NT2/D1 (cell line): ENCODE data around the gene FAM234B.

Experiments
- DNase-seq: peaks from one replicate; pipeline ENCODE4 v3.0.0-alpha.2; 2011; ENCODE audit warnings: low read depth, low spot score
- H3K27me3 ChIP-seq: 2 replicates; pipeline ENCODE4 v1.6.0; 2011; ENCODE audit warnings: mild to moderate bottlenecking; ENCODE audit not compliant: insufficient read length, insufficient read depth
- H3K36me3 ChIP-seq: 2 replicates; pipeline ENCODE4 v1.6.1; 2011; ENCODE audit warnings: mild to moderate bottlenecking, low read length, mixed read lengths; ENCODE audit not compliant: insufficient read depth, insufficient read length
- H3K4me1 ChIP-seq: 2 replicates; pipeline ENCODE4 v1.5.1; 2011; ENCODE audit not compliant: insufficient read depth, insufficient read length
- H3K4me3 ChIP-seq: 2 replicates; pipeline ENCODE4 v1.5.1; 2011; ENCODE audit warnings: low read depth; ENCODE audit not compliant: insufficient read length
- H3K9ac ChIP-seq: 2 replicates; pipeline ENCODE4 v1.6.0; 2011; ENCODE audit warnings: low read depth; ENCODE audit not compliant: insufficient read length
- H3K9me3 ChIP-seq: 2 replicates; pipeline ENCODE4 v1.5.1; 2011; ENCODE audit warnings: mild to moderate bottlenecking, low read length; ENCODE audit not compliant: insufficient read depth
- SUZ12 ChIP-seq: IDR thresholded peaks from 2 replicates; pipeline ENCODE4 v1.6.1; 2011; ENCODE audit not compliant: insufficient read length, insufficient read depth; ENCODE audit errors: extremely low read depth
- YY1 ChIP-seq: IDR thresholded peaks from 2 replicates; pipeline ENCODE4 v1.6.1; 2011; ENCODE audit not compliant: insufficient read length, insufficient read depth
- ZNF274 ChIP-seq: IDR thresholded peaks from 2 replicates; pipeline ENCODE4 v1.6.1; 2011; ENCODE audit warnings: mild to moderate bottlenecking, low read depth, low read length

FAM234B gene

DNA sequence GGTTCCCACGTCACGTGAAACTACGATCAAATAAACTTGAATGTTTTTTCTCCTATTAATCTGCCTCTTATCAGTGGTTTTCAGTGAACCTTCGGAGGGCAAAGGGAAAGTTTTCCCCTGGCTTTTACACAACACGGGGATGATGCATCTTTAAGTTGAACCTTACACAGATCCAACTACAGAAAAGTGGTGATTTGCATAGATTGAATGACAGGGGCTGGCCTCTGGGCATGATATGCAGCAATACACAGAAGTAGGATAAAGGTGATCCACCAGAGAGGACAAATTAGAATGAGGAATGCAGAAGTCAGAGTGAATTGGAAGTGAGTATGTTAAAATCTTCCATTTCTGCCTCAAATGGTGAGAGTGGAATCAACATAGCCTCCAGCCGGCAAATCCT, 47.7 kb downstream of the FAM234B start:
- Histone ChIP-seq H3K4me1 (peaks cover 21% of the 10 kb centered on the region), H3K27me3 (no peaks in the 10 kb centered on the region), H3K36me3 (no peaks in the 10 kb centered on the region), H3K9me3 (no peaks in the 10 kb centered on the region), H3K4me3 (no peak overlapping the region), H3K9ac (no peak overlapping the region)
- TF ChIP-seq YY1 (no peak), ZNF274 (no peak)
- no peak for DNase-seq

DNA sequence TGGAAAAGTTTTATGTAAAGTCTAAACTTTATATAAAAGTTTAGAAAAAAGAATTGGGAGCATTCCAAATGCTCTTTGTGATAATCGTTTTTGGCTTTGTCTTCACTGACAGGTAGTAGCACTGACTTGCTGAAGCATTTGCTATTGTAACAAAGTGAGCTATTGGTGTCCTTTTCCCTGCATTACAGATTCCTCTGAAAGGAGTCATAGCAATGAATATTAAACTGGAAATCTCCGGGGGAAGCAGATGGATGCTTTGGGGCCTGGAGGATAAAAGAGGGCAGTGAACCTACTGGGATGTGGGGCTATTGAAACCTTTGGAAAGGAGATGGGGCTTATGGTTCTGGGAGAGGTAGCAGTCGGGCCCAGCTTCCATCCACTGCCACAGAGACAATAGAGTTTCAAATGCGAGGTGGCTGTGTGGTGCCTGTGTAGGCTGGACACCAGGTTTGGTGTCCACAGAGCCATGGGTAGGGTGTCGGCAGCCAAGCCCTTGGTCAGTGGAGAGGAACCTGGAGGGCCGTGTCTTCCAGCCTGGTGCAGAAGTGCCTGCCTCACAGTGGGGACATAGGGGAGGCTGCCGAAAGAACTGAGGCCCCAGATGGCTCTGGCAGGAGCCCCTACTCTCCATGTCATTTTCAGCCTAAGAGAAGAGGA, 49.1 kb downstream of the FAM234B start:
- TF ChIP-seq YY1, result no peak
- TF ChIP-seq SUZ12, result no peak
- no peak for TF ChIP-seq ZNF274
- H3K4me1 ChIP-seq, result peaks cover 13% of the 10 kb centered on the region
- no peaks in the 10 kb centered on the region for H3K36me3 ChIP-seq
- no peaks in the 10 kb centered on the region for H3K9me3 ChIP-seq
- no peak for DNase-seq
- H3K27me3 ChIP-seq, result no peaks in the 10 kb centered on the region
- no peak overlapping the region for H3K4me3 ChIP-seq
- H3K9ac ChIP-seq, result no peak overlapping the region

DNA sequence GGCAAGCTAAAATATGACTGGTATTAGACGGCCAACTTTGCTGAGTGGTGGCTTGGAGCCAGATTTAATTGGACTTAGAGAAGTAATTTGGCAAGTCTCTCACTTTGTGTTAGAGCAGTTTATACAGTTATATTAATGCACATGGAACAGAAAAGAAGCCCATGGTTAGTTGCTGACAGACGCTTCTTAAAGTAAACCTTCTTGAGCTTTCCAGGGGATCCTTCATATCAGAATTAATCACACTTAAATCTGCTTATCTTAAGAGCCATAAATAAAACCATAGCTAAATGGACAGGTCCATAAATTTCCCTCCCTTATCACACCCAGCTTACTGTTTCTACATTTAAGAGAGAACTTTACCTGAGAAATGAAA, 49.7 kb downstream of the FAM234B start:
- no peak overlapping the region for H3K9ac ChIP-seq
- H3K9me3 ChIP-seq, result no peaks in the 10 kb centered on the region
- H3K36me3 ChIP-seq, result no peaks in the 10 kb centered on the region
- TF ChIP-seq YY1 (no peak), ZNF274 (no peak), SUZ12 (no peak)
- H3K27me3 ChIP-seq, result no peaks in the 10 kb centered on the region
- peaks cover 10% of the 10 kb centered on the region for H3K4me1 ChIP-seq
- no peak for DNase-seq
- H3K4me3 ChIP-seq, result no peak overlapping the region

DNA sequence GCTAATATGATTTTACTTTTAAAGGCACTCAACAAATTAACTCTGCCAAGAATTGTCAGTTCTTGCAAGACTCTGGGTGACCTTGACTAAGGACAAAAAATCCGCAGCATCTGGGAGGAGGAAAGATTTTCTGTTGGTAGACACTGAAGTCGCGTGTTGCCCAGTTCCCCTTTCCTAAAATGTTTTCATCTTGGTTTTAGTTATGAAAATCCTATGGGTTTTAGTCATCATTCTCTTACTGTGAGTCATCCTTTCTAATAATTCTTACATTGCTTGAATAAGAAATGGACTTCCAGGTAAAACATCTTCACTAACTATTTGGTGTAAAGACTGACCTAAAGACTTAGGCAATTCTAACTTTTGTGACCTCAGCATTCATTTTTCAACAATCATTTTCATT, 50.2 kb downstream of the FAM234B start:
- no peaks in the 10 kb centered on the region for H3K9me3 ChIP-seq
- no peaks in the 10 kb centered on the region for H3K36me3 ChIP-seq
- no peaks in the 10 kb centered on the region for H3K27me3 ChIP-seq
- no peak overlapping the region for H3K4me3 ChIP-seq
- H3K9ac ChIP-seq, result no peak overlapping the region
- TF ChIP-seq YY1 (no peak), SUZ12 (no peak), ZNF274 (no peak)
- DNase-seq, result no peak
- peaks cover 7% of the 10 kb centered on the region for H3K4me1 ChIP-seq

DNA sequence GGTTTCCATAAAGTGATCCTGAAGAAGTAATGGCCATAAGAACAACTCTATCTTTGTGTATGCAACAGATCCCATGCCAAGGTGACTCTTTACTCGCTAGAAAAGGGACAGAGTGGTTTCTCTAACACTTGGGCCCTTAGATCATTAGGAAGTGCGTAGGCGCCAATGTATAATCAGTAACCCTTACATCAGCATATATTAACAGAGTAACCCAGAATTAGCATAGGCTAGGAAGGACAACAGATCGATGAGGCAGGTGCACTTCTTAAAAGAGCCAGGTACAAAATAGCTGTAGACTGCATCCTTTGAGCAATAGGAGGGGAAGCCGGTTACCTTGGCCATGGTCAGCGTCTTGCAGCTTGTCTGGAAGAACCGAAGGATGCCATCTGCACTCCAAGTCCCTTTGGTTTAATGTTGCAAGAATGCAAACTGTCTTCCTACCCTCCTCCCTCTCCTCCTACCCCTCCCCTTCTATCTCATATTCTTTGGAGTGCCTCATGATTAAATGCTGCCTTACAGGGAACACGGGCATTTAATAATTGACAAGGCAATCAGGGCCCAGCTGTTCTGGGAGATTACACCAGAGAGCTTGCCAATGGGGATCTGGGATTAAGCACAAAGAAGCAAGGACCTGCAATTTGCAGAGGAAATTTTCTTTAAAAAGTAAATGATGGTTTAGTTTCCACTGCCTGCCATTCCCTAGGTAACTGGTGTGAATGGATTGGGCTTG, 51.2 kb downstream of the FAM234B start:
- peaks cover 7% of the 10 kb centered on the region for H3K27me3 ChIP-seq
- H3K4me1 ChIP-seq, result peaks cover 12% of the 10 kb centered on the region
- H3K9me3 ChIP-seq, result no peaks in the 10 kb centered on the region
- no peak for DNase-seq
- TF ChIP-seq YY1, result no peak
- no peak for TF ChIP-seq SUZ12
- no peak for TF ChIP-seq ZNF274
- no peak overlapping the region for H3K9ac ChIP-seq
- no peaks in the 10 kb centered on the region for H3K36me3 ChIP-seq
- no peak overlapping the region for H3K4me3 ChIP-seq

DNA sequence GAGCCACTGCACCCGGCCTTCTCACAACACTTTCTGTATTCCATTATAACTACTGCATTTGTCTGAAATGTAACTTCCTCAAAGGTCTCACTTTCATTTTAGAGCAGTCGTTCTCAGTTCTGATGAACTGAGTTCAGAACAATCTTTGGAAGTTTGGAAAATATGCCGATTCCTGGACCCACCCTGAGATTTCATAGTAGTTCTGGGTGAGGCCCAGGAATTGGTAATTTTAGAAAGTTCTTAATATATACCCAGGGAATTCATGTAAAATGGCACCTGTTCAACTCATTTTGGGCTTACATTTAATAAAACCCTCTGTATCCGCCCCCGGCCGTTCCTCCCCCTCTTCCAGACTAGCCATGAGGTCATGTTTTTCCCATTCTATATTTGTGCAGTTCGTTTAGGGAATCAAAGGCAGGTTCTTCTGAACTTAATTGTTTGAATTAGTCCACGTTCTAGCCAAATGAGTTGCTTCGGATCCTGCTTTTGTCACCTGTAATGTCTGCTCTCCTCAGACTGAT, 53.4 kb downstream of the FAM234B start:
- no peak for DNase-seq
- no peak for TF ChIP-seq ZNF274
- TF ChIP-seq SUZ12, result no peak
- TF ChIP-seq YY1, result no peak
- H3K4me3 ChIP-seq, result no peak overlapping the region
- peaks cover 10% of the 10 kb centered on the region for H3K4me1 ChIP-seq
- H3K9ac ChIP-seq, result no peak overlapping the region
- H3K27me3 ChIP-seq, result peaks cover 13% of the 10 kb centered on the region
- H3K9me3 ChIP-seq, result no peaks in the 10 kb centered on the region
- H3K36me3 ChIP-seq, result no peaks in the 10 kb centered on the region

DNA sequence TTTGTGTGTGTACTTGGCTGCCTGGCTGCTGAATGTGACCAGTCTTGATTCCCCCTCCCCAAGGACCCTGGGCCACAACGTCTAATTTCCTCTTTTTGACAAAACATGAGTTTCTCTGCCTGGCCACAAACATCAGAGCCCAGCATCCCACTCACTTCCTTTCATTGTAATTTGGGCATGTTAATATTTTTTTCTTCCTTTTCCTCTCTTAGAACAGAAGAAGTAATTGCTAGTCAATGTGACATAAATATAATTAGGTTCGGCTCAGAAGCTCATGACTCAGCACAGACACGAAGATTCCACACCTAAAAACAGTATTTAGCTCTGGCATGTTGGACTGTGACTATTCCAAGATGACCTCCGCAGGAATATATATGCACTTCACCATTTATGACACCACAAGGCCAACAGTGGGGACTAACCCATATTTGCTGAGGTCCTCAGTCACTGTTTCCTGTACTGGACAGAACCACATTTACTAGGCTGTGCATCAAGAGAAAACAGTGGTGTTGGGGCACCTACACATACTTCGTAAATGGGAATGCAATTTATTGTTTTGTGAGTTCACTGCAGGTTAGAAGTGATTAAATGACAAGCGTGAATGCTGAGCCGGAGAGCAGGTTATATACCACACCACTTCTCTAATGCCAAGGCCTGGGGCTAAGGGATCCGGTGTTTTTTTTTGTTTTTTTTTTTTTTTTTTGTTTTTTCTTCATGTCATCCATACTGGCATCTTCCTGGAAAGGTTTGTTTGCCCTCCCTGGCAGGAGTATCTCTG, 55.1 kb downstream of the FAM234B start:
- no peak overlapping the region for H3K4me3 ChIP-seq
- H3K36me3 ChIP-seq, result no peaks in the 10 kb centered on the region
- TF ChIP-seq ZNF274 (no peak), SUZ12 (no peak), YY1 (no peak)
- peaks cover 7% of the 10 kb centered on the region for H3K4me1 ChIP-seq
- no peak overlapping the region for H3K9ac ChIP-seq
- peaks cover 13% of the 10 kb centered on the region for H3K27me3 ChIP-seq
- no peak for DNase-seq
- H3K9me3 ChIP-seq, result no peaks in the 10 kb centered on the region
